Transverse colon (tissue), 4 donors: ENCODE measurements around the gene CSRNP2.

Experiments used
- CTCF ChIP-seq, 5 experiments: fragments of 200-600 bp in 3 of 5; fragments of 450-650 bp in 2 of 5; sonication (generic) in 3 of 5; IDR thresholded peaks; 1 replicate in 2 of 5; 2 replicates in 3 of 5; pipeline ENCODE4 v1.5.1; 2016 to 2017; ENCODE audit warnings: antibody characterized with exemption in 5 of 5, inconsistent platforms in 3 of 5, mild to moderate bottlenecking in 2 of 5, moderate library complexity in 1 of 5
- POLR2A ChIP-seq: fragments of 450-650 bp; IDR thresholded peaks from one replicate; pipeline ENCODE4 v1.6.1; 2016; ENCODE audit warnings: antibody characterized with exemption, mild to moderate bottlenecking, moderate library complexity
- POLR2AphosphoS5 ChIP-seq, 3 donors: sonication (generic); formaldehyde crosslinking; IDR thresholded peaks; one replicate each; pipeline ENCODE4 v1.6.1; 2016; ENCODE audit warnings: antibody characterized with exemption in 3 of 3

- TF ChIP-seq POLR2AphosphoS5 (IDR thresholded peaks at IDR 0.05) (no peak), POLR2A (no peak), CTCF (IDR thresholded peaks at IDR 0.05) (no peak)
Measured at GRCh38 chr12:51071663-51072062, 11.7 kb downstream of the CSRNP2 start.
